Parathyroid adenoma (tissue), 2 donors: ENCODE results near the gene VAC14.
"Not testable (repeated sequence)": the region's sequence is repeated elsewhere in the genome, so short reads cannot be mapped to it uniquely, and the experiment has no call there.

ENCODE experiments used
- H2AFZ ChIP-seq: fragments of 300-600 bp; sonication (generic); one replicate; pipeline ENCODE4 v1.7.0; 2017; ENCODE audit warnings: antibody characterized with exemption, mild to moderate bottlenecking
- H3K27ac ChIP-seq: fragments of 300-600 bp; sonication (generic); one replicate; pipeline ENCODE4 v1.7.0; 2017
- H3K27me3 ChIP-seq: fragments of 300-600 bp; sonication (generic); one replicate; pipeline ENCODE4 v1.7.0; 2017; ENCODE audit warnings: low read length; ENCODE audit not compliant: control insufficient read depth, insufficient read depth
- H3K36me3 ChIP-seq: fragments of 300-600 bp; sonication (generic); one replicate; pipeline ENCODE4 v1.7.0; 2017; ENCODE audit warnings: low read length; ENCODE audit not compliant: control insufficient read depth, insufficient read depth
- H3K4me1 ChIP-seq: fragments of 300-600 bp; sonication (generic); one replicate; pipeline ENCODE4 v1.7.0; 2017; ENCODE audit warnings: control low read depth
- H3K4me2 ChIP-seq: fragments of 300-600 bp; sonication (generic); one replicate; pipeline ENCODE4 v1.7.0; 2017; ENCODE audit warnings: low read length
- H3K4me3 ChIP-seq: fragments of 300-600 bp; sonication (generic); one replicate; pipeline ENCODE4 v1.7.0; 2017; ENCODE audit warnings: low read depth, low read length
- H3K79me2 ChIP-seq: fragments of 300-600 bp; sonication (generic); one replicate; pipeline ENCODE4 v1.7.0; 2017; ENCODE audit warnings: control low read depth
- H3K9ac ChIP-seq: fragments of 300-600 bp; sonication (generic); one replicate; pipeline ENCODE4 v1.7.0; 2017; ENCODE audit warnings: mild to moderate bottlenecking
- H3K9me3 ChIP-seq: fragments of 300-600 bp; sonication (generic); one replicate; pipeline ENCODE4 v1.7.0; 2017; ENCODE audit warnings: low read length; ENCODE audit not compliant: control insufficient read depth
- CTCF ChIP-seq: fragments of 300-600 bp; sonication (generic); IDR thresholded peaks from one replicate; pipeline ENCODE4 v1.7.0; 2017; ENCODE audit warnings: antibody characterized with exemption, mild to moderate bottlenecking
- donor health status: primary hyperparathyroidism.

VAC14 gene

GRCh38 chr16:70674221-70675014 is 126.5 kb downstream of the VAC14 start:
- TF ChIP-seq CTCF = no peak
- H3K36me3 ChIP-seq = no peaks in the 10 kb centered on the region

GRCh38 chr16:70670938-70671337 is 130.0 kb downstream of the VAC14 start:
- H3K27me3 ChIP-seq, H3K4me1 ChIP-seq, H3K79me2 ChIP-seq, H3K27ac ChIP-seq, H3K4me2 ChIP-seq, H3K36me3 ChIP-seq, H2AFZ ChIP-seq, H3K9me3 ChIP-seq, H3K9ac ChIP-seq, H3K4me3 ChIP-seq: not testable (repeated sequence)

More at GRCh38 chr16:70674221-70675014, 126.5 kb downstream of the VAC14 start:
- H3K27me3 ChIP-seq = no peaks in the 10 kb centered on the region
- no peak overlapping the region for H3K4me2 ChIP-seq
- H3K9me3 ChIP-seq = no peaks in the 10 kb centered on the region
- H3K4me3 ChIP-seq = no peak overlapping the region
- no peak overlapping the region for H2AFZ ChIP-seq
- H3K9ac ChIP-seq = no peak overlapping the region
- H3K79me2 ChIP-seq = no peaks in the 10 kb centered on the region
- H3K27ac ChIP-seq = no peak overlapping the region
- no peaks in the 10 kb centered on the region for H3K4me1 ChIP-seq

- no peaks in the 10 kb centered on the region for H3K79me2 ChIP-seq
- no peaks in the 10 kb centered on the region for H3K9me3 ChIP-seq
- no peak overlapping the region for H2AFZ ChIP-seq
- H3K4me1 ChIP-seq = no peaks in the 10 kb centered on the region
- no peaks in the 10 kb centered on the region for H3K27me3 ChIP-seq
- H3K9ac ChIP-seq = no peak overlapping the region
- no peaks in the 10 kb centered on the region for H3K36me3 ChIP-seq
- no peak overlapping the region for H3K4me2 ChIP-seq
- H3K4me3 ChIP-seq = no peak overlapping the region
- H3K27ac ChIP-seq = no peak overlapping the region
- TF ChIP-seq CTCF = no peak
These were observed 130.8 kb downstream of the VAC14 start for GRCh38 chr16:70670175-70670574.

GRCh38 chr16:70665806-70666735 is 134.9 kb downstream of the VAC14 start:
- Histone ChIP-seq H3K4me3 (no peak overlapping the region), H3K9ac (no peak overlapping the region), H3K27ac (no peak overlapping the region), H3K9me3 (no peaks in the 10 kb centered on the region), H2AFZ (no peak overlapping the region), H3K4me1 (no peaks in the 10 kb centered on the region), H3K79me2 (no peaks in the 10 kb centered on the region), H3K36me3 (no peaks in the 10 kb centered on the region), H3K4me2 (no peak overlapping the region), H3K27me3 (no peaks in the 10 kb centered on the region)
- TF ChIP-seq CTCF = no peak

- H3K4me1 ChIP-seq = no peaks in the 10 kb centered on the region
- no peaks in the 10 kb centered on the region for H3K27me3 ChIP-seq
- no peak overlapping the region for H3K4me2 ChIP-seq
- no peak overlapping the region for H3K4me3 ChIP-seq
- H2AFZ ChIP-seq = no peak overlapping the region
- no peaks in the 10 kb centered on the region for H3K79me2 ChIP-seq
- no peak for TF ChIP-seq CTCF
- no peak overlapping the region for H3K27ac ChIP-seq
- H3K9ac ChIP-seq = no peak overlapping the region
- no peaks in the 10 kb centered on the region for H3K9me3 ChIP-seq
- no peaks in the 10 kb centered on the region for H3K36me3 ChIP-seq
These were observed 135.8 kb downstream of the VAC14 start for GRCh38 chr16:70665113-70665694.
